HuH-7.5 (cell line): Measurements from ENCODE around the gene TIMM21.

ENCODE experiments used
- DNase-seq: peaks from one replicate; pipeline ENCODE4 v3.0.0; 2011; ENCODE audit warnings: low spot score

Gene TIMM21

GRCh38 chr18:74147491-74147778, 888 bp upstream of the TIMM21 start:
- no peak for DNase-seq

- no peak for DNase-seq
These were observed 284 bp downstream of the TIMM21 start for GRCh38 chr18:74148543-74149070.

DNA sequence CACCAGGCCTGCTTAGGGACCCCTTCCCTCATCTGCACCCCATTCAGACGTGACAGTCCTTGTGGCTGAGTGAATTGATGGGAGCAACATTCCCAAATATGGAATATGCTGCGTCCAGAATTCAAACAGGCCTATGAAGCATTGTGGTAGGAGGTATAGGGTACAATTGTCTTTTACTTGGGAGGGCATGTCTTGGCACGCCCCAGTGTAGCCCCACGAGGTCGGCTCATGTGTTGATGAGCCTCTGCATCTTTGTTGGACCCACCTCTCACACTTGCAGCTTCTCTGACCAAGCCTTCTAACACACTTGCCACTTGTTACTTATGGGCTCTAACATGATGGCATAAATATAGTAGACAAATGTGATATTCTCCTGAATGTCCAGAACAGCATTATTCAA, 1.6 kb downstream of the TIMM21 start:
- no peak for DNase-seq

GRCh38 chr18:74152270-74152669, 3.9 kb downstream of the TIMM21 start:
- no peak for DNase-seq

DNA sequence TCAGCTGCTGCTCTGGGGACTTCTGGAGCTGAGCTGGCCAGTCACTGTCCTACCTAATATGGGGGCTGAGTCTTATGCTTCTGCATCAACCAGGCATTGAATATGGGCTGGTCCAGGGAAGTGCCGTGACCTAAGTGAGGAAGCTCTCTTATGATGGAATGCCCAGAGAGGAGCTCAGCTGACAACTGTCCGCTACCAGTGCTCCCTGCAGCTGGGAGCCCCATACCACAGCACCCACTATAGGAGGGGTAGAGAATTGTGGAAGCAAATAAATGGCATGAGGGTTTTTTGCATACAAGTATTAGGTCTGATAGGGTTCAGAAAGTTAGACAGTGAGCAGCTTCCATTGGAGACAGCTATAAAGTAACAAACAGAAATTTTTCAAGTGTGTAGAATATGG, 4.5 kb downstream of the TIMM21 start:
- no peak for DNase-seq

DNA sequence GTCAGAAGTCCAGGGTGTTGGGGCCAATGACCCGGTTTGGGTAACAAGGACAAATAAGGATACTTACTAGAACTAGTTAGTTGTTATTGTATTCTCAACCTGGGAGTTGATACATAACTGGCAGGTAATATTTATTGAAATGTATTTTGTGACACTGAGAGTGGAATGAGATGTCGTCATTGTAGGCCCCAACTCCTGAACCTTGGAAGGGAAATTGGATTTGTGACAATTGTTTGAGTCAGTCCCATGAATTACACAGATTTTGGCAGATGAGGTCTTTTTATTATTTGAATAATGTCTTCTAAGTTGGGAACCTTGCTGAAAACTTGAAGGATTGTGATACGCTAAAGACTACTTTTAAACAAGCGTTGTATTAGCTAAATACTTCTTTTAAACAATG, 5.1 kb downstream of the TIMM21 start:
- DNase-seq, result no peak

DNA sequence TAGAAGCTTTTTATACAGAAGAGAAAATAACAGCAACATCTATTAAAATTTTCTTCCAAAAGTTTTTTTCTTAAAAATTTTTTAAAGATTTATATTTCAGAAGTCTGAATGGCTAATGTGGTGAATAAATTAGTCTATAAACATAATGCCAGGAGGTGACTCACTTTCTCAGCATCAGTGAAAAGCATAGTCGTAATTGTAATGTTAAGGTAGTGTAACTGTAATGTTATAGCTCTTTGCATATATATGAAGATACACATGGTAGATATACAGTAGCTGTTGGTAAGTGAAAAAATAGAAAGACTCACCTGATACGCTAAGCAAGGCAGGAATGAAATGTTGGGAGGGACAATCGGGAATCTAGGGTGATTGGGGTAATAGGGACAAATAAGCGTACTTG, 5.5 kb downstream of the TIMM21 start:
- DNase-seq, result no peak

DNA sequence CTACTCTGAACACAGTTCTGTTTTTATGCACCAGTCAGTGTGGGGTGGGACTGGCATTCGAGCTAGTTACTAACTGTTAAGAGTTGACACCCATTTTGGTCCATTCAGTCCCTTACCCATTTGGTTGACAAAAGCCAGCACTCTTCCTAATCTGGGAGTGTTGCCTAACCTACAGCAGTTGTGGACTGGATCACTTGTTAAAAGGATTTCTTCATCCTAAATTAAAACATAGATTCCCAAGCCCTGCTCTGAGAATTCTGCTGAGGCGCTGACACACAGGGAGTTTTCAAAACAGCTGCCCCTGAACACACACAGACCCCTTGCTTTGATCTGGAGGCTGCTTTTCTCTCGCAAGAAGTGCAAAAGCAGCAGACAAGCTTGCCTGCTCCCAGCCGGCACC, 6.4 kb downstream of the TIMM21 start:
- no peak for DNase-seq

- DNase-seq, result no peak
These were observed 7.0 kb downstream of the TIMM21 start for GRCh38 chr18:74155276-74155675.

GRCh38 chr18:74163019-74163660, 14.8 kb downstream of the TIMM21 start:
- no peak for DNase-seq

GRCh38 chr18:74166386-74166785, 18.1 kb downstream of the TIMM21 start:
- DNase-seq, result no peak

DNA sequence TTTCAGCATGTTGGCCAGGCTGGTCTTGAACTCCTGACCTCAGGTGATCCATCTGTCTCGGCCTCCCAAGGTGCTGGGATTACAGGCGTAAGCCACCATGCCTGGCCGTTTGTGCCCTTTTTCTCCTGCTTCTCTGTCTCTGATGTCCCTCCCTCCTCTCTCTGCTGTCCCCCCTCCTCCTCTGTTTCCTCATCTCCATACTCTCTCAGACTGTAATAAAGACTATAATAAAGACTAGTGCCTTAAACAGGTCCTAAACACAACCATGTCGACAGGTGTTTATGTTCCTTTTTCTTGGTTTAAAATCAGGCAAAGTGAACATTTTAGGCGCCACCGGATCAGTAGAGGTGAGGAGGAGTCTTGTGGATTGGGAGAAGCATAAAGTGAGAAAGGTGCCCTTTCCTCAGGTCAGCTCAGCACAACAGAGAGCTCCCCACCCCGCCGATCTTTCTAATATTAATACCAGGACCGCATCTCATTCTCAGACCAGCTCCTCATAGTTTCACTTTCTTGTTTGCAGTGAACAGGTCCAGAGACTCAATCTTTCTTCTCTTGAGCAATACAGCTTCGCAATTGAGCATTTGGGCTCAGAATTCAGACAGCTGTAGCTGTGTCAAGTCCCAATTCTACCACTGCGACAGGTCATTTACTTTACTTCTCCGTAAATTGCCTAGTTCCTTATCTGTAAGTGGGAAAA, 23.7 kb downstream of the TIMM21 start:
- no peak for DNase-seq

DNA sequence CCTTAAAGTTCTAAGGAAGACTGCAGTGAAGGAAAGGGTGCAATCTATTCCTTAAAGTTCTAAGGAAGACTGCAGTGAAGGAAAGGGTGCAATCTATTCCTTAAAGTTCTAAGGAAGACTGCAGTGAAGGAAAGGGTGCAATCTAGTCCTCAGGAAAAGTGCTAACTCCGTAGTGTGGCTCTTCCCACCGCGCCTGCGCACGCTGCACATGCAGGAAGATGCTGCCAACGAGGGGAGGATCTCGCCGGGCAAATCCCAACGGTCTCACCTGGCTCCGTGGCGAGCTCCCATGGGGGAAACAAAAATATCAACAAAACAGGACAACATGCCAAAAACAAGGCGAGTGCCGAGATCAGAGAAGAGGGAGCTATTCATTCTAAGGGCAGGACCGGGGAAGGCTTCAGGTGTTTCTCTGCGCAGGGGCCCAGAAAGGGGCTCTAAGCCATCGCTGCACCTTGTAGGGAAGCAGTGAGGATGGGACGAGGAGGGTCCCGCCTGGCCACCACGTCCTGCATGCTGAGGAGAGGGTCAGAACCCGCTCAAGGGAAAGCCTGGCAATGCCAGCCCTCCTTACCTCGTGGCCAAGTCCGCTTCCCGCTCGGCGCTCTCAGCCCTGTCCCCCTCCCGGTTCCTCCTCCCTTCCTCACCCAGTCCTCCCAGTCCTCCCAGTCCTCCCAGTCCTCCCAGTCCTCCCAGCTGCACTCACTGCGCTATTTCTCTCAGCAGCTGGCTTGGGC, 24.5 kb downstream of the TIMM21 start:
- no peak for DNase-seq

GRCh38 chr18:74173434-74173750, 25.1 kb downstream of the TIMM21 start:
- no peak for DNase-seq

- no peak for DNase-seq
These were observed 27.3 kb downstream of the TIMM21 start for GRCh38 chr18:74175658-74176057.

- DNase-seq, result no peak
These were observed 30.6 kb downstream of the TIMM21 start for GRCh38 chr18:74178884-74179283.

- no peak for DNase-seq
These were observed 31.4 kb downstream of the TIMM21 start for GRCh38 chr18:74179623-74180199.

DNA sequence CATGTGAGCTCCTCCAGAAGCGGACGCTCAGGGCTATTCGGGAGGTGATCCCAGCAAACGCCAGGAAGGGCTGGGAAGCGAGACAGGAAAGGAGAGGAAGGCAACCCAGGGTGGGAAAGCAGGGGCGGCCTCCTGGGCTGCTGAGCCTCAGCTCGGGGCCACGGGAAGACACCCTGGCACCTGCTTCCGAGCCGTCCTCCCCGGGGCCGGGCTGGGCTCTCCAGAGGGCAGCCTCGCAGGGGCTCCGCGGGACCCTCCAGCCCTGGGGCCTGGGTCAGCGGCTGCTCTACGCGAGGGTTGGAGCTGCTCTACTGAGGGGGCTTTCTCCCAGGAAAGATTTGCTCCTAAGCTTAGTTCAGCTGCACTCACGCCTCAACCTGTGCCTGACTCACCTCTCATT, 34.0 kb downstream of the TIMM21 start:
- no peak for DNase-seq

DNA sequence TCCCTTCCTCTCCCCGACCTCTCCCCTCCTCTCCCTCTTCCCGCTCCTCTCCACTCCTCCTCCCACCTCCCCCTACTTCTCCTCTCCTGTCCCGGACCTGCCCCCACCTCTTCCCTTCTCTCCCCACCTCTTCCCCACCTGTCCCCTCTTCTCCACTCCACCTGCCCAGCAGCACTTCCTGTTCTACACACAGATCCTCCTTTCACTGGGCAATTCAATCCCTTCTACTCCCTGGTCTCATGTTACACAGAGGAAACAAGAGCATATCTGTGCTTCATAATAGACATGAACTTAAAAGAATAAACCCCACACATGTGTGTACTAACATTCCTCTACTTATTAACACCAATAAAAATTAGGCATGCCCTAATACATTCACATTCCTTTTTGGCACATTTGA, 34.8 kb downstream of the TIMM21 start:
- no peak for DNase-seq

DNA sequence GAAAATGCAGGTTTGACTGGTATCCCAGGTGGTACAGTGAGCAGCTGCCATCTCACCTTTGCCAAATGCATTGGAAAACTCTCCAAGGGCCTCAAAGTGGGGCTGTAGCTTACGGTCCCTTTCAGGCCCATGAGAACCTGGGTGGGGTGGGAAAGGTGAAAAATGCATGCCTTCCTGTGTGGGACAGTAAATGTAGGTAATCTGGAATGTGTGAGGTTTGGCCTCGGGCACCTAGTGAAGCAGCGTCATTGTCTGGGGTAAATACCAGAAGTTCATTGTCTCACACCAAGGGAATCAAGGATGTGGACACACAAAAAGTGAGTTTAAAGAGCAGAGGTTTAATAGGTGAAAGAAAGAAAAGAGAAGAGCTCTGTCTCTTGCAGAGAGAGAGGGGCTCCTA, 36.6 kb downstream of the TIMM21 start:
- no peak for DNase-seq

GRCh38 chr18:74185860-74186259, 37.5 kb downstream of the TIMM21 start:
- DNase-seq, result no peak

- DNase-seq, result no peak
These were observed 38.3 kb downstream of the TIMM21 start for GRCh38 chr18:74186661-74187060.

DNA sequence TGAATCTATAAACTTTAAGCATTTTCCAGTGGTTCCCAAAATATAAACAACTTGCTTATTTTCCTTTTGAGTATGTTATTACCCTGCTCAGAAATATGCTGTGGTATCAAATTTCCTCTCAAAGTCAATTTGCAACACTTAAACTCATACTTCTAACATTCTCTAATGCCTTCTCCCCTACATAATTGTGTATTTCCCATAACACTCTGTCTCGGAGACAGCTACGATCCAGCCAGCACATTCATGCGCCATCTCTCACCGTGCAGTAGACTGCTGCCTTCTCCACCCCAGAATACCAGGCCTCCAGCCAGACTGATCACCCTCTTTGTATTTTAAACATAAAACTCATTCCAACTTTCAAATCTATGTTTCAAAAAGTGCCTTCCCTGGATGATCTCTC, 41.8 kb downstream of the TIMM21 start:
- no peak for DNase-seq
